AG04450 (cell line): ENCODE measurements around the gene PLAGL1. TPM values are rescaled to one million over a fixed set of nuclear protein-coding genes. Genes with fewer than 3 reads are reported as not detected.

ENCODE experiments used
- CTCF ChIA-PET: fragments of 300-600, 350-600 bp; formaldehyde crosslinking; extraction: SDS; loops from one replicate; lab custom pipeline; 2022; ENCODE audit warnings: antibody characterized with exemption, inconsistent platforms; lab: Charles Lee
- POLR2A ChIA-PET: fragments of 350-600 bp; formaldehyde crosslinking; extraction: SDS; loops from one replicate; lab custom pipeline; 2021; ENCODE audit warnings: antibody characterized with exemption, inconsistent platforms; lab: Yijun Ruan, JAX
- DNase-seq: peaks from one replicate; pipeline ENCODE4 v3.0.0-alpha.2; 2011; ENCODE audit warnings: low read depth, low spot score
- H3K27ac ChIP-seq: one replicate; pipeline ENCODE4 v1.5.1; 2012; ENCODE audit warnings: low read depth, low read length, control low read depth
- H3K27me3 ChIP-seq: one replicate; pipeline ENCODE4 v1.6.0; 2012; ENCODE audit warnings: low read length; ENCODE audit not compliant: control insufficient read depth, insufficient read depth
- H3K4me3 ChIP-seq: 2 replicates; pipeline ENCODE4 v1.5.1; 2011; ENCODE audit warnings: mild to moderate bottlenecking, low read depth, low read length, control low read depth
- H3K9me3 ChIP-seq: 2 replicates; pipeline ENCODE4 v1.5.1; 2012; ENCODE audit warnings: low read length; ENCODE audit not compliant: control insufficient read depth, insufficient read depth
- polyA minus RNA-seq: library from RNA; depleted of rRNA, polyadenylated mRNA; stranded (reverse); fragments of >200 nt; gene quantifications from 2 replicates; pipeline ENCODE4 v1.2.3, GENCODE V29; 2011; rRNA and poly(A)+ RNA removed
- polyA plus RNA-seq: library from polyadenylated mRNA; depleted of rRNA; stranded (reverse); fragments of >200 nt; gene quantifications from 2 replicates; pipeline ENCODE4 v1.2.3, GENCODE V29; 2011; rRNA removed
- TF ChIP-seq, protein P1 (sequence below): IDR thresholded peaks from 2 replicates; pipeline ENCODE4 v1.5.1; 2011; ENCODE audit warnings: low read depth, low read length, control low read depth, inconsistent platforms

The PLAGL1 gene, protein sequence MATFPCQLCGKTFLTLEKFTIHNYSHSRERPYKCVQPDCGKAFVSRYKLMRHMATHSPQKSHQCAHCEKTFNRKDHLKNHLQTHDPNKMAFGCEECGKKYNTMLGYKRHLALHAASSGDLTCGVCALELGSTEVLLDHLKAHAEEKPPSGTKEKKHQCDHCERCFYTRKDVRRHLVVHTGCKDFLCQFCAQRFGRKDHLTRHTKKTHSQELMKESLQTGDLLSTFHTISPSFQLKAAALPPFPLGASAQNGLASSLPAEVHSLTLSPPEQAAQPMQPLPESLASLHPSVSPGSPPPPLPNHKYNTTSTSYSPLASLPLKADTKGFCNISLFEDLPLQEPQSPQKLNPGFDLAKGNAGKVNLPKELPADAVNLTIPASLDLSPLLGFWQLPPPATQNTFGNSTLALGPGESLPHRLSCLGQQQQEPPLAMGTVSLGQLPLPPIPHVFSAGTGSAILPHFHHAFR
- polyA plus RNA-seq (31.6 and 32.2 TPM in 2 replicates), polyA minus RNA-seq (18.3 and 27.5 TPM in 2 replicates)

DNA sequence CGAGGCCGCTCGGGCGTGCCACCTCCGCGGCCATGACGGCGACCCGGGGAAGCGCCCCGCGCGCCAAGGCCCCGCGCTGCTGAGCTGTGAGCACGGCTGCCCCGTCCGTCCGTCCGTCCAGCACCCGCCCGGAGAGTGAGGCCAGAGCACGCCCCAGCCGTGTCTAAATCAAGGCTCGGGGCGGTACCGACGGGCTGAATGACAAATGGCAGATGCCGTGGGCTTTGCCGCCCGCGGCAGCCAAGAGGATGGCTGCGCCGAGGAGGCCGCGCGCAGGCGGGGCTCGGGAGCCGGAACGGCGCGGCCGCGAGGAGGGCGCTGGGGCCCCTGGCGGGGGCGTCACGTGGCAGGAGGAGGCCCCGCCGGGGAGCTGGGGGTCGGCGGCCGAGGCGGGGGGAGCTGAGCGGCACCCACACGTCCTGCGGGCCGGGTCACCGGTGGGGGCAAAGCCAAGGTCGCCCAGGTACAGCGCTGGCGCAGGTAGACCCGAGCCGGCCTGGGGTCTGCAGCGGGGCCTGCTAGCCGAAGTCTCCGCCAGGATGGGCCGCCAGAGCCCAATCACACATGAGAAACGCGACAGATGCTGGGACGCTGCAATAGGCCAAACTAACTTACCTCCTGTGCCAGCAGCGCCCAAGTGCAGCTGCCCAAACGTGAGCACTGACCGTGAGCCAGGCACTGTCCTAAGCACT lies at the start of gene PLAGL1:
TSS of gene PLAGL1 (minus strand) at position 140 of the 692 bp plus-strand sequence. CDS start 60,123 bp downstream, outside the sequence.
- TF ChIP-seq, protein P1, sequence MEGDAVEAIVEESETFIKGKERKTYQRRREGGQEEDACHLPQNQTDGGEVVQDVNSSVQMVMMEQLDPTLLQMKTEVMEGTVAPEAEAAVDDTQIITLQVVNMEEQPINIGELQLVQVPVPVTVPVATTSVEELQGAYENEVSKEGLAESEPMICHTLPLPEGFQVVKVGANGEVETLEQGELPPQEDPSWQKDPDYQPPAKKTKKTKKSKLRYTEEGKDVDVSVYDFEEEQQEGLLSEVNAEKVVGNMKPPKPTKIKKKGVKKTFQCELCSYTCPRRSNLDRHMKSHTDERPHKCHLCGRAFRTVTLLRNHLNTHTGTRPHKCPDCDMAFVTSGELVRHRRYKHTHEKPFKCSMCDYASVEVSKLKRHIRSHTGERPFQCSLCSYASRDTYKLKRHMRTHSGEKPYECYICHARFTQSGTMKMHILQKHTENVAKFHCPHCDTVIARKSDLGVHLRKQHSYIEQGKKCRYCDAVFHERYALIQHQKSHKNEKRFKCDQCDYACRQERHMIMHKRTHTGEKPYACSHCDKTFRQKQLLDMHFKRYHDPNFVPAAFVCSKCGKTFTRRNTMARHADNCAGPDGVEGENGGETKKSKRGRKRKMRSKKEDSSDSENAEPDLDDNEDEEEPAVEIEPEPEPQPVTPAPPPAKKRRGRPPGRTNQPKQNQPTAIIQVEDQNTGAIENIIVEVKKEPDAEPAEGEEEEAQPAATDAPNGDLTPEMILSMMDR = no peak
- Histone ChIP-seq H3K27ac (no peak within 1 kb of the TSS), H3K27me3 (no peaks in the 10 kb centered on the region), H3K9me3 (peaks cover 3% of the 10 kb centered on the region; the same call in 1 of the 2 replicates), H3K4me3 (peak within 1 kb of the TSS; percentile 60)
- peak; percentile 16 for DNase-seq
- POLR2A ChIA-PET = interaction anchor here (0.6 to 1.3 kb wide), 2 partner anchors 40 to 433 kb away, joined by 3 read pairs; no protein-coding TSS in a partner anchor
- CTCF ChIA-PET = interaction anchor here (1.1 kb wide), 1 partner anchor 433 kb away, joined by 5 read pairs; no protein-coding TSS in a partner anchor

DNA sequence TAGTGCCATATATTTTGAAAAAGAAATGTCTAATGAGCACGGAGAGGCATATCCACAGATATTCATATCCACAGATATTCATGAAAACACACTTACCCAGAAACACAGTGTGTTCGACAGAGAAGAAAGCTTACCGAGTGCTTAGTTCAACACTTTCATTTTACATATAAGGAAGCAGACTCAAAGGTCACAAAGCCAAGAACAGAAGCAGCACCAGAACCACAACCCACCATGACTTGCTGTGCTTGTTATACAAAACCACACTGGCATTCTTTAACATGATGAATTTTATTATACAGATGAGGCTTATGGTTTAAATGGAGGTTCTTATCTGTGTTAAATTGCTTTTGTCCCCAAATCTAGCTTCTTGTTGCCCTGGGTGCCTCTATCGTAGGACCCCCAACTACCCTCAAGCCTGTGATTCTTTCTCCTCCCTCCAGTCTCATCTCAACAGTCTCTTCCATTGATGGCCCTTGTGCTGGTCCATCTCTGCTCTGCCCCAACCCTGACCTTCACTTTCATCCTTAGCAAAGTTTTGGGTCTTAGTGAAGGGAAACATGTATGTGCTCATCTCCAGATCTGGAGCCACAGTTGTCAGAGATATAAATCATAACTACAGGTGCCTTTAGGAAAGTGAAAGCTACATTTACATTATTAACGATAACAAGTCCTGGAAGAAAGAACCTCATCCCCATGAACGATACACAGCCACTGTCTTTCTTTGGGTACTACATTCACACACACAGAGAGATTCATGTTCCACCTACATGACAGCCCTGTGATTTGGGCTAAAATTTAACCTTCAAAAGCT lies 47.3 kb upstream of the PLAGL1 start:
- Histone ChIP-seq H3K27ac (no peak overlapping the region), H3K9me3 (peaks cover 7% of the 10 kb centered on the region), H3K27me3 (peaks cover 22% of the 10 kb centered on the region), H3K4me3 (no peak overlapping the region)
- TF ChIP-seq, protein P1 = no peak
- DNase-seq = no peak
- ChIA-PET POLR2A (no interaction called here), CTCF (no interaction called here)

DNA sequence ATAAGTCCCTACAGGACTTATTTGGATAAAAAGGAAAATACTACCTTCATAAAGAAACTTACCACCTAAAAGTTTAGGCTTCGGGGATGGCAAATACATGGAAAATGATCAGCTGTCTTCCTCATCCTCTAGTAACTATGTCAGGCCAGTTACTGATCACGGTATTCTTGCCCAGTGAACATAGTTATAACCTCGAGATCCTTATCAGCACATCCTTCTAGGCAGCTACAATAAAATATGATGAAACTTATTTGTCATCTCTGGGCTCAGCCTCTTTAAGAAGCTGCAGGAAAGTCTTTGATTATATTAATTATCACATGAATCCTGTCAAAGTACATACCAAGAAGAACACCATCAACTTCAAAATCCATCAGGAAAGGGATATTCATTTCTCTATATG lies 45.5 kb upstream of the PLAGL1 start:
- CTCF ChIA-PET = no interaction called here
- DNase-seq = no peak
- TF ChIP-seq, protein P1 = no peak
- H3K4me3 ChIP-seq = no peak overlapping the region
- H3K27me3 ChIP-seq = peaks cover 10% of the 10 kb centered on the region
- POLR2A ChIA-PET = no interaction called here
- H3K27ac ChIP-seq = no peak overlapping the region
- 0 out of 2 replicates have a peak, but pooled peaks cover under 1% of the 10 kb centered on the region for H3K9me3 ChIP-seq

DNA sequence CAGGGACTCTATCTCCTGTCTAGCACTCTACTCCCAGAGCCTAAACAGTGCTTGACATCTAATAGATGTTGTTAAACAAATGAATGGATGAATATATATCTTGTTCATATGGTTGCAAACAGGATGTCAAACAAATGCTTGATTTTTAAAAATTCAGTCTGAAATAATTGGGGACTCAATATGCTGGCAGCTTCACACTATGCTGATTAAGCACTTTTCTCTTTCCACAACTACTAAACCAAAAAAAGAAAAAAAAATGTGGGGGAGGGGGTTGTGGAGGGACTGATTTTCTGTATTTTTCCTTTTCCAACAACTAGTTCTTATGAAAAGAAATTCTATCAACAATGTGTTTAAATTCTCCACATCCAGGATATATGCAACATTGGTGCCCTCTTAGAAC lies 44.4 kb upstream of the PLAGL1 start:
- Histone ChIP-seq H3K4me3 (no peak overlapping the region), H3K27me3 (peaks cover 9% of the 10 kb centered on the region), H3K27ac (no peak overlapping the region), H3K9me3 (no peaks in the 10 kb centered on the region)
- CTCF ChIA-PET = no interaction called here
- TF ChIP-seq, protein P1 = no peak
- DNase-seq = no peak
- POLR2A ChIA-PET = no interaction called here
